Astrocyte (in vitro differentiated cells and primary cell): ENCODE results near the gene PUS7.

ENCODE experiments used
- EZH2 ChIP-seq: IDR thresholded peaks from 2 replicates; pipeline ENCODE4 v1.6.1; 2012; ENCODE audit warnings: mild to moderate bottlenecking, low read length, inconsistent platforms; ENCODE audit not compliant: insufficient read depth
- TF ChIP-seq, protein P1 (sequence below): IDR thresholded peaks from 2 replicates; pipeline ENCODE4 v1.5.1; 2011; ENCODE audit warnings: low read depth, mild to moderate bottlenecking, inconsistent platforms, low read length, moderate library complexity; ENCODE audit not compliant: insufficient read depth

DNA sequence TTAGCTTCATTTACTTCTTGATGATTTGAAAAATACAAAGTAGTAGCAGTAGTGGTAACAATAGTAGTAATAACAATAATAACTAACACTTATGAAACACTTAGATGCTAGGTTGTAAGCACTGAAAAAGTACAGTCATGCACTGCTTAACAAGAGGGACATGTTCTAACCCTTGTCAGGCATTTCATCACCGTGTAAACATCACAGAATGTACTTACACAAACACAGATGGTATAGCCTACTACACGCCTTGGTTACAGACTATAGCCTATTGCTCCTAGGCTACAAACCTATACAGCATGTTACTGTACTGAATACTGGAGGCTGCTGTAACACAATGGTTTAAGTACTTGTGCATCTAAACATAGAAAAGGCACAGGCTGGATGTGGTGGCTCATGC, 60.6 kb downstream of the PUS7 start:
- TF ChIP-seq, protein P1, sequence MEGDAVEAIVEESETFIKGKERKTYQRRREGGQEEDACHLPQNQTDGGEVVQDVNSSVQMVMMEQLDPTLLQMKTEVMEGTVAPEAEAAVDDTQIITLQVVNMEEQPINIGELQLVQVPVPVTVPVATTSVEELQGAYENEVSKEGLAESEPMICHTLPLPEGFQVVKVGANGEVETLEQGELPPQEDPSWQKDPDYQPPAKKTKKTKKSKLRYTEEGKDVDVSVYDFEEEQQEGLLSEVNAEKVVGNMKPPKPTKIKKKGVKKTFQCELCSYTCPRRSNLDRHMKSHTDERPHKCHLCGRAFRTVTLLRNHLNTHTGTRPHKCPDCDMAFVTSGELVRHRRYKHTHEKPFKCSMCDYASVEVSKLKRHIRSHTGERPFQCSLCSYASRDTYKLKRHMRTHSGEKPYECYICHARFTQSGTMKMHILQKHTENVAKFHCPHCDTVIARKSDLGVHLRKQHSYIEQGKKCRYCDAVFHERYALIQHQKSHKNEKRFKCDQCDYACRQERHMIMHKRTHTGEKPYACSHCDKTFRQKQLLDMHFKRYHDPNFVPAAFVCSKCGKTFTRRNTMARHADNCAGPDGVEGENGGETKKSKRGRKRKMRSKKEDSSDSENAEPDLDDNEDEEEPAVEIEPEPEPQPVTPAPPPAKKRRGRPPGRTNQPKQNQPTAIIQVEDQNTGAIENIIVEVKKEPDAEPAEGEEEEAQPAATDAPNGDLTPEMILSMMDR, result no peak
- TF ChIP-seq EZH2, result no peak
